ENCODE data around the gene OPRPN.

DNA sequence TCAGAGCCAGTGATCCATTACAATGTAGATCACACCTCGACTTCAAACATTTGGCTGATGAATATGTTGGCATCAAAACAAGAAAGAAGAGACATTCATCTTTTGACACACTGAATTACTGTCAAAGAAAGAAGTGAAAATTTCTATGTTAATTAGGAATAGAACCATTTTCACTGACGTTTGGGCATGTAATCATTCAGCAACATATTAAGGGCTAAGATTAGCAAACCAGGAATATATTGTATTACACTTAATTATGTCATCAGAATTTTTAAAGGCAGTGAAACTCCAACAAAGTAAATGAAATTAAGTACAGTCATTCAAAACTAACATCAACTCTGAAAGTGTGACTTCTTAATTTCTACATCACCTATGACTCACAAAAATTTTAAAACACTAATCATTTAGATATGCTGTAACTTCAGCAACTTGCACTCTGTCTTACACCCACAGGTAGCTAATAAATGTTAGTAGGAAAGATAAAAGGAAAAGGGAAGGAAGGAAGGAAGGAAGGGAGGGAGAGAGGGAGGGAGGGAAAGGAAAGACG lies 38.6 kb upstream of the OPRPN start:
- TF ChIP-seq, protein P1, sequence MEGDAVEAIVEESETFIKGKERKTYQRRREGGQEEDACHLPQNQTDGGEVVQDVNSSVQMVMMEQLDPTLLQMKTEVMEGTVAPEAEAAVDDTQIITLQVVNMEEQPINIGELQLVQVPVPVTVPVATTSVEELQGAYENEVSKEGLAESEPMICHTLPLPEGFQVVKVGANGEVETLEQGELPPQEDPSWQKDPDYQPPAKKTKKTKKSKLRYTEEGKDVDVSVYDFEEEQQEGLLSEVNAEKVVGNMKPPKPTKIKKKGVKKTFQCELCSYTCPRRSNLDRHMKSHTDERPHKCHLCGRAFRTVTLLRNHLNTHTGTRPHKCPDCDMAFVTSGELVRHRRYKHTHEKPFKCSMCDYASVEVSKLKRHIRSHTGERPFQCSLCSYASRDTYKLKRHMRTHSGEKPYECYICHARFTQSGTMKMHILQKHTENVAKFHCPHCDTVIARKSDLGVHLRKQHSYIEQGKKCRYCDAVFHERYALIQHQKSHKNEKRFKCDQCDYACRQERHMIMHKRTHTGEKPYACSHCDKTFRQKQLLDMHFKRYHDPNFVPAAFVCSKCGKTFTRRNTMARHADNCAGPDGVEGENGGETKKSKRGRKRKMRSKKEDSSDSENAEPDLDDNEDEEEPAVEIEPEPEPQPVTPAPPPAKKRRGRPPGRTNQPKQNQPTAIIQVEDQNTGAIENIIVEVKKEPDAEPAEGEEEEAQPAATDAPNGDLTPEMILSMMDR (optimal IDR thresholded peaks at IDR 0.05 in 1 of 3, IDR thresholded peaks at IDR 0.05 in 1 of 3, conservative IDR thresholded peaks at IDR 0.05 in 1 of 3; ENCODE audit: extremely low read depth in 1 of 3, insufficient read depth in 2 of 3, low read length in 3 of 3): no peak
- no peak for TF ChIP-seq EZH2 (IDR thresholded peaks at IDR 0.05; ENCODE audit: low read length)
